Midbrain (tissue), 1 donor: ENCODE results near the gene ITFG2.
"Not testable (repeated sequence)": the region's sequence is repeated elsewhere in the genome, so short reads cannot be mapped to it uniquely, and the experiment has no call there.

Source experiments
- DNase-seq: peaks from one replicate; lab custom pipeline; 2025; lab: John Stamatoyannopoulos, UW

ITFG2 gene

DNA sequence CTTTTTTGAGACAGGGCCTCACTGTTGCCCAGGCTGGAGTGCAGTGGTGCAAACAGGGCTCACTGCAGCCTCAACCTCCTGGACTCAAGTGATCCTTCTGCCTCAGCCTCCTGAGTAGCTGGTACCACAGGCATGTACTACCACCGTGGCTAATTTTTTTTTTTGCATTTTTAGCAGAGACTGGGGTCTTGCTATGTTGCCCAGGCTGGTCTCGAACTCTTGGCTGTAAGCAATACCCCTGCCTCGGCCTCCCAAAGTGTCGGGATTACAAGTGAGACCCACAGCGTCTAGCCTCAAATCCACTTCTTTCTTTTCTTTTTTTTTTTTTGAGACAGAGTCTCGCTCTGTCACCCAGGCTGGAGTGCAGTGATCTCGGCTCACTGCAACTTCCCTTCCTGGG, 50.9 kb downstream of the ITFG2 start:
- not testable (repeated sequence) for DNase-seq

GRCh38 chr12:2864198-2864597, 51.7 kb downstream of the ITFG2 start:
- no peak for DNase-seq

DNA sequence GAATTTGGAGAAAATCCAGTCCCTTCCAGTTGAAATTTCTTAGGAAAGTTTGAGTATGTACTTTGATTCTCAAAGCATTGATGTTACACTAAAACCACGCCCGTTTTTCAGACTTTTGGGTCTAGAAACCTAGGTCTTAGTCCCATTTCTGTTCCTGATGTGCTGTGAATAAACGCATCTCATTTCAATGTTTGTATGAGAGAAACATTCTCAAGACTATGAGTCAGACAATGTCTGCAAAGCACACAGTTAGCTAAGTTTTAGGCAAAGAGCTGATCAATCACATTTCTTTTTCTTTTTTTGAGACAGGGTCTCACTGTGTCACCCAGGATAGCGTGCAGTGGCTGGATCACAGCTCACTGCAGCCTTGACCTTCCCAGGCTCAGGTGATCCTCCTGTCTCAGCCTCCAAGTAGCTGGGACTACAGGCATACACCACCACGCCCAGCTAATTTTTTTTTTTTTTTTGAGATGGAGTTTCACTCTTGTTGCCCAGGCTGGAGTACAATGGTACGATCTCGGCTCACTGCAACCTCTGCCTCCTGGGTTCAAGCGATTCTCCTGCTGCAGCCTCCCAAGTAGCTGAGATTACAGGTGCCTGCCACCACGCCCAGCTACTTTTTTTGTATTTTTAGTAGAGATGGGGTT, 56.6 kb downstream of the ITFG2 start:
- not testable (repeated sequence) for DNase-seq
